Spleen (tissue), 11 donors: ENCODE measurements around the gene PLEKHM3. TPM values are rescaled to one million over a fixed set of nuclear protein-coding genes. Genes with fewer than 3 reads are reported as not detected.

ENCODE experiments used
- DNase-seq: peaks from one replicate; pipeline ENCODE4 v3.0.0-alpha.2; 2020
- H3K27ac ChIP-seq, 8 donors: fragments of 200-600 bp; sonication (generic) in 7 of 8; 1 replicate in 4 of 8; 2 replicates in 4 of 8; pipeline versions ENCODE4 v1.5.0 to v1.8.0; 2016 to 2021; ENCODE audit warnings: inconsistent platforms in 4 of 8, mild to moderate bottlenecking in 4 of 8, moderate library complexity in 1 of 8
- H3K27me3 ChIP-seq, 7 donors: fragments of 200-600 bp; sonication (generic) in 6 of 7; replicated peaks in 1 of 7; 1 replicate in 4 of 7; 2 replicates in 3 of 7; pipeline versions ENCODE4 v1.5.0 to v1.8.0; 2016 to 2021; ENCODE audit warnings: inconsistent platforms in 3 of 7, mild to moderate bottlenecking in 1 of 7
- H3K36me3 ChIP-seq, 6 donors: fragments of 200-600 bp; sonication (generic) in 5 of 6; 1 replicate in 4 of 6; 2 replicates in 2 of 6; pipeline versions ENCODE4 v1.5.0 to v1.8.0; 2016 to 2021; ENCODE audit warnings: inconsistent platforms in 2 of 6
- H3K4me1 ChIP-seq, 6 donors: fragments of 200-600 bp; sonication (generic) in 5 of 6; 1 replicate in 3 of 6; 2 replicates in 3 of 6; pipeline versions ENCODE4 v1.5.0 to v1.8.0; 2016 to 2021; ENCODE audit warnings: inconsistent platforms in 3 of 6
- H3K4me3 ChIP-seq, 8 donors: fragments of 200-600 bp; sonication (generic) in 7 of 8; 1 replicate in 4 of 8; 2 replicates in 4 of 8; pipeline versions ENCODE4 v1.5.0 to v1.8.0; 2016 to 2021; ENCODE audit warnings: inconsistent platforms in 4 of 8, mild to moderate bottlenecking in 4 of 8, moderate library complexity in 2 of 8
- H3K9me3 ChIP-seq, 8 donors: fragments of 200-600 bp; sonication (generic) in 7 of 8; 1 replicate in 4 of 8; 2 replicates in 4 of 8; pipeline versions ENCODE4 v1.5.0 to v1.8.0; 2016 to 2021; ENCODE audit warnings: inconsistent platforms in 4 of 8
- POLR2A ChIP-seq, 3 donors: fragments of 450-650 bp; IDR thresholded peaks; one replicate each; pipeline ENCODE4 v1.5.1; 2017; ENCODE audit warnings: antibody characterized with exemption in 3 of 3, mild to moderate bottlenecking in 1 of 3
- POLR2AphosphoS5 ChIP-seq, 3 donors: sonication (generic); formaldehyde crosslinking; IDR thresholded peaks; one replicate each; pipeline ENCODE4 v1.5.1; 2017; ENCODE audit warnings: antibody characterized with exemption in 3 of 3
- WGBS, 5 donors: extraction: QIAGEN DNeasy Blood & Tissue Kit in 3 of 5; methylation state at CpG; one replicate each; pipeline versions ENCODE4 v1.1.5 to v1.1.7; 2013 to 2018; 5-methylcytosine and 5-hydroxymethylcytosine counted together
- intact Hi-C: fragments of 100-400 bp; cut with DNase I; formaldehyde crosslinking; loops from one replicate; pipeline ENCODE4 v1.15.0; 2023; ENCODE audit warnings: low total_unique reads
- polyA plus RNA-seq, 3 donors: library from polyadenylated mRNA; stranded (reverse); fragments of 200-250 nt; gene quantifications; one replicate each; pipeline ENCODE4 v1.2.1, GENCODE V29; 2013
- total RNA-seq, 7 donors: library from RNA; depleted of rRNA in 3 of 7; stranded (reverse); fragments of >200 nt in 3 of 7; fragmentation: NEBNext Ultra II Directional in 4 of 7; extraction: Animal tissue kit (Norgen Biotek cat#: 25700) in 4 of 7; gene quantifications; one replicate each; pipeline versions ENCODE4 v1.1.0 to v1.2.1, GENCODE V29; 2016 to 2021
- TF ChIP-seq, protein P1 (sequence below), 11 experiments: fragments of 200-600 bp in 7 of 11; fragments of 450-650 bp in 4 of 11; sonication (generic) in 4 of 11; IDR thresholded peaks in 8 of 11; conservative IDR thresholded peaks in 3 of 11; 1 replicate in 7 of 11; 2 replicates in 4 of 11; pipeline versions ENCODE4 v1.4.0 to v1.8.0; 2016 to 2021; ENCODE audit warnings: antibody characterized with exemption in 11 of 11, inconsistent platforms in 4 of 11, mild to moderate bottlenecking in 1 of 11
- donor health status: healthy with polysubstance abuse.
- donor health status: DM: no; HTN: no; CAD: no; lungs with moderate emphysema.
- donor health status: DM: no; HTN: no; CAD: no.
- donor health status: Bipolar disorder and iron deficiency.
- donor health status: healthy.
- donor health status: DM: no; HTN: no; CAD: no.
- donor health status: DM: yes; HTN: yes; CAD: no.

The PLEKHM3 gene
- total and polyA plus RNA-seq, 10 donors: 2.4 to 24.3 (median 18.3) TPM

GRCh38 chr2:207925601-207926000 lies 99.7 kb downstream of the PLEKHM3 start:
- no peak for TF ChIP-seq POLR2AphosphoS5 (IDR thresholded peaks at IDR 0.05)
- TF ChIP-seq, protein P1, sequence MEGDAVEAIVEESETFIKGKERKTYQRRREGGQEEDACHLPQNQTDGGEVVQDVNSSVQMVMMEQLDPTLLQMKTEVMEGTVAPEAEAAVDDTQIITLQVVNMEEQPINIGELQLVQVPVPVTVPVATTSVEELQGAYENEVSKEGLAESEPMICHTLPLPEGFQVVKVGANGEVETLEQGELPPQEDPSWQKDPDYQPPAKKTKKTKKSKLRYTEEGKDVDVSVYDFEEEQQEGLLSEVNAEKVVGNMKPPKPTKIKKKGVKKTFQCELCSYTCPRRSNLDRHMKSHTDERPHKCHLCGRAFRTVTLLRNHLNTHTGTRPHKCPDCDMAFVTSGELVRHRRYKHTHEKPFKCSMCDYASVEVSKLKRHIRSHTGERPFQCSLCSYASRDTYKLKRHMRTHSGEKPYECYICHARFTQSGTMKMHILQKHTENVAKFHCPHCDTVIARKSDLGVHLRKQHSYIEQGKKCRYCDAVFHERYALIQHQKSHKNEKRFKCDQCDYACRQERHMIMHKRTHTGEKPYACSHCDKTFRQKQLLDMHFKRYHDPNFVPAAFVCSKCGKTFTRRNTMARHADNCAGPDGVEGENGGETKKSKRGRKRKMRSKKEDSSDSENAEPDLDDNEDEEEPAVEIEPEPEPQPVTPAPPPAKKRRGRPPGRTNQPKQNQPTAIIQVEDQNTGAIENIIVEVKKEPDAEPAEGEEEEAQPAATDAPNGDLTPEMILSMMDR (IDR thresholded peaks at IDR 0.05 in 8 of 11, conservative IDR thresholded peaks at IDR 0.05 in 3 of 11): no peak
- DNase-seq: no peak
- no peak overlapping the region for H3K4me3 ChIP-seq
- H3K9me3 ChIP-seq: no peaks in the 10 kb centered on the region
- peak overlapping the region in 7 of 8 donors; percentile 43 to 69 (median 56) for H3K27ac ChIP-seq
- intact Hi-C loops: no loop called here
- peaks cover 0 to 58% (median 10%) of the 10 kb centered on the region in 6 donors for H3K36me3 ChIP-seq
- H3K27me3 ChIP-seq: no peaks in the 10 kb centered on the region
- 86 to 93% (median 88%) methylated on average over 8 of the region's 8 CpGs for WGBS, 5 donors
- H3K4me1 ChIP-seq: peaks cover 0 to 10% (median 0%) of the 10 kb centered on the region in 6 donors

DNA sequence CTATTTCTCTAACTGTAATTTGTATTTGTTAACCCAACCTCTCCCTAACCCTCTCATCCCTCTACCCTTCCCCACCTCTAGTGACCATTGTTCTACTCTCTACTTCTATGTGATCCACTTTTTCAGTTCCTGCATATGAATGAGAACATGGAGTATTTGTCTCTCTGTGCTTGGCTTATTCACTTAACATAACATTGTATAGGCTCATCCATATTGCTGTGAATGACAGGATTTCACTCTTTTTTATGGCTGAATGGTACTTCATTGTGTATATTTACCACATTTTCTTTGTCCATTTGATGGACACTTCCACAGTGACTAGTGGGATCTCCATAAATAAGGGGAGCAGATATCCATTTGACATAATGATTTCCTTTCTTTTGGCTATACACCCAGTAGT lies 103.7 kb downstream of the PLEKHM3 start:
- TF ChIP-seq, protein P1 (IDR thresholded peaks at IDR 0.05 in 8 of 11, conservative IDR thresholded peaks at IDR 0.05 in 3 of 11): no peak
- H3K4me3 ChIP-seq: no peak overlapping the region
- H3K27ac ChIP-seq: no peak overlapping the region
- no peaks in the 10 kb centered on the region for H3K9me3 ChIP-seq
- no peaks in the 10 kb centered on the region for H3K27me3 ChIP-seq
- no peak for DNase-seq
- peaks cover 0 to 39% (median 0%) of the 10 kb centered on the region in 6 donors for H3K36me3 ChIP-seq
- H3K4me1 ChIP-seq: peaks cover 0 to 8% (median 0%) of the 10 kb centered on the region in 6 donors
- intact Hi-C loops: no loop called here

- WGBS, 5 donors: 72 to 90% (median 82%) methylated on average over 6 of the region's 6 CpGs
- H3K4me1 ChIP-seq: no peaks in the 10 kb centered on the region
Measured at GRCh38 chr2:207920721-207921120, 104.6 kb downstream of the PLEKHM3 start.

GRCh38 chr2:207920321-207920720 lies 105.0 kb downstream of the PLEKHM3 start:
- no peaks in the 10 kb centered on the region for H3K4me1 ChIP-seq
- TF ChIP-seq, protein P1 (IDR thresholded peaks at IDR 0.05 in 8 of 11, conservative IDR thresholded peaks at IDR 0.05 in 3 of 11): no peak
- TF ChIP-seq POLR2A (IDR thresholded peaks at IDR 0.05): no peak
- TF ChIP-seq POLR2AphosphoS5 (IDR thresholded peaks at IDR 0.05): no peak
- H3K27ac ChIP-seq: no peak overlapping the region
- no peak for DNase-seq
- peaks cover 0 to 28% (median 0%) of the 10 kb centered on the region in 6 donors for H3K36me3 ChIP-seq
- no peak overlapping the region for H3K4me3 ChIP-seq
- intact Hi-C loops: no loop called here
- H3K9me3 ChIP-seq: no peaks in the 10 kb centered on the region
- H3K27me3 ChIP-seq: no peaks in the 10 kb centered on the region
- WGBS, 5 donors: 73 to 94% (median 91%) methylated on average over 3 of the region's 3 CpGs

More at GRCh38 chr2:207920721-207921120, 104.6 kb downstream of the PLEKHM3 start:
- Histone ChIP-seq H3K36me3 (peaks cover 0 to 32% (median 0%) of the 10 kb centered on the region in 6 donors), H3K27ac (no peak overlapping the region), H3K4me3 (no peak overlapping the region), H3K27me3 (no peaks in the 10 kb centered on the region), H3K9me3 (no peaks in the 10 kb centered on the region)
- TF ChIP-seq POLR2AphosphoS5 (IDR thresholded peaks at IDR 0.05) (no peak), POLR2A (IDR thresholded peaks at IDR 0.05) (no peak)
- TF ChIP-seq, protein P1 (IDR thresholded peaks at IDR 0.05 in 8 of 11, conservative IDR thresholded peaks at IDR 0.05 in 3 of 11): no peak
- no peak for DNase-seq
- intact Hi-C loops: no loop called here
